ENCODE data around the gene CBLN2. TPM values are rescaled to one million over a fixed set of nuclear protein-coding genes. Genes with fewer than 3 reads are reported as not detected.

Gene CBLN2
- polyA plus RNA-seq, 2 of the 4 experiments (the other 2 are of a cell fraction): 0.27 to 0.32 TPM

- Histone ChIP-seq H3K27ac (peak overlapping the region in 1 of 2 experiments; percentile 49; a peak in 1 of 6 replicates), H3K4me2 (peak overlapping the region; percentile 93), H3K4me1 (no peaks in the 10 kb centered on the region), H3K4me3 (peak overlapping the region; percentile 40), H3K9me3 (no peaks in the 10 kb centered on the region)
- 31% methylated on average over 49 of the region's 73 CpGs for WGBS (ENCODE audit: missing lambda C conversion rate)
- ATAC-seq: peak; percentile 53 to 57
- ChIA-PET POLR2A (no interaction called here), CTCF (interaction anchor here (0.6 to 1.5 kb wide), 10 partner anchors 9 to 1748 kb away, joined by 3 to 4 read pairs (median 3); no protein-coding TSS in a partner anchor)
- no peak for FAIRE-seq
- TF ChIP-seq KDM5A (IDR thresholded peaks at IDR 0.05): no peak
- TF ChIP-seq JUN (IDR thresholded peaks at IDR 0.05): no peak
- no peak for TF ChIP-seq FOSB (CRISPR knock-in tag; IDR thresholded peaks at IDR 0.05)
- no peak for TF ChIP-seq EHMT2 (IDR thresholded peaks at IDR 0.05; ENCODE audit: low read depth)
- DNase-seq (ENCODE audit: low read depth in 1 of 2, low spot score in 1 of 2): no peak
Measured at GRCh38 chr18:72543357-72544055, 636 bp downstream of the CBLN2 start.

GRCh38 chr18:72542984-72543356 lies 1.2 kb downstream of the CBLN2 start:
- DNase-seq (ENCODE audit: low read depth in 1 of 2, low spot score in 1 of 2): no peak
- WGBS (ENCODE audit: missing lambda C conversion rate): 28% methylated on average over 18 of the region's 20 CpGs
- no peaks in the 10 kb centered on the region for H3K9me3 ChIP-seq
- no peak for TF ChIP-seq MAZ (IDR thresholded peaks at IDR 0.05; ENCODE audit: borderline replicate concordance, low read depth, low read length)
- no peak for TF ChIP-seq RAD21 (conservative IDR thresholded peaks at IDR 0.05 in 1 of 2, IDR thresholded peaks at IDR 0.05 in 1 of 2)
- no peak for TF ChIP-seq CBX2 (IDR thresholded peaks at IDR 0.05; ENCODE audit: borderline replicate concordance, low read depth)
- no peak for TF ChIP-seq NR3C1 (IDR thresholded peaks at IDR 0.05)
- TF ChIP-seq GATA3 (IDR thresholded peaks at IDR 0.05; ENCODE audit: borderline replicate concordance): no peak
- TF ChIP-seq KDM5A (IDR thresholded peaks at IDR 0.05): no peak
- no peak for TF ChIP-seq JUNB (IDR thresholded peaks at IDR 0.05)
- no peak for TF ChIP-seq RFX5 (IDR thresholded peaks at IDR 0.05)
- no peak for TF ChIP-seq PHF8 (IDR thresholded peaks at IDR 0.05; ENCODE audit: borderline replicate concordance, low read depth)
- no peak for TF ChIP-seq PBX3 (IDR thresholded peaks at IDR 0.05)
- no peak for ATAC-seq
- peak overlapping the region; percentile 93 for H3K4me2 ChIP-seq
- FAIRE-seq: no peak
- H3K4me1 ChIP-seq: no peaks in the 10 kb centered on the region
- H3K27ac ChIP-seq: no peak overlapping the region; a peak in 1 of 6 replicates
- ChIA-PET POLR2A (no interaction called here), CTCF (interaction anchor here (1.1 kb wide), 1 partner anchor 1748 kb away, joined by 3 read pairs; no protein-coding TSS in a partner anchor)
- peak overlapping the region; percentile 40 for H3K4me3 ChIP-seq

GRCh38 chr18:72542342-72542741 lies 1.8 kb downstream of the CBLN2 start:
- ATAC-seq (no peak), FAIRE-seq (no peak), DNase-seq (ENCODE audit: low read depth in 1 of 2, low spot score in 1 of 2) (no peak)
- TF ChIP-seq ZC3H11A (IDR thresholded peaks at IDR 0.05) (no peak), KDM1A (IDR thresholded peaks at IDR 0.05; ENCODE audit: low read depth) (no peak), REST (IDR thresholded peaks at IDR 0.05) (no peak), POLR2AphosphoS2 (conservative IDR thresholded peaks at IDR 0.05; ENCODE audit: low read length) (no peak), ZNF302 (CRISPR knock-in tag; IDR thresholded peaks at IDR 0.05) (no peak), E2F6 (IDR thresholded peaks at IDR 0.05; ENCODE audit: borderline replicate concordance, low read depth) (no peak), ZSCAN20 (CRISPR knock-in tag; IDR thresholded peaks at IDR 0.05) (no peak), SREBF2 (IDR thresholded peaks at IDR 0.05) (no peak)
- no peak overlapping the region for H3K4me2 ChIP-seq
- H3K27ac ChIP-seq: no peak overlapping the region
- 56% methylated on average over 8 of the region's 34 CpGs for WGBS (ENCODE audit: missing lambda C conversion rate)
- H3K4me1 ChIP-seq: no peaks in the 10 kb centered on the region
- H3K9me3 ChIP-seq: no peaks in the 10 kb centered on the region
- no peak overlapping the region for H3K4me3 ChIP-seq
- POLR2A ChIA-PET: no interaction called here
- CTCF ChIA-PET: interaction anchor here (1.1 kb wide), 1 partner anchor 1747 kb away, joined by 3 read pairs; no protein-coding TSS in a partner anchor
